HepG2 (cell line): ENCODE measurements around the gene STX1B. TPM values are rescaled to one million over a fixed set of nuclear protein-coding genes. Genes with fewer than 3 reads are reported as not detected.

ENCODE experiments used
- AGO1 ChIP-seq: fragments of 200-400 bp; formaldehyde crosslinking; IDR thresholded peaks from 2 replicates; pipeline ENCODE4 v1.6.1; 2017; ENCODE audit warnings: mild to moderate bottlenecking, low read depth, low read length, moderate library complexity; ENCODE audit not compliant: poor library complexity, severe bottlenecking
- AHDC1 ChIP-seq: sonication (generic); formaldehyde crosslinking; IDR thresholded peaks from 2 replicates; pipeline ENCODE4 v1.5.1; 2020; ENCODE audit warnings: mild to moderate bottlenecking, missing genetic modification reagents, borderline replicate concordance
- BCLAF1 ChIP-seq: fragments of 450-650 bp; IDR thresholded peaks from 2 replicates; pipeline ENCODE4 v1.6.1; 2017; ENCODE audit warnings: mild to moderate bottlenecking
- CHCHD3 ChIP-seq: sonication (generic); formaldehyde crosslinking; IDR thresholded peaks from 2 replicates; pipeline ENCODE4 v1.8.0; 2022; ENCODE audit warnings: mild to moderate bottlenecking, missing genetic modification reagents, moderate library complexity
- CTCF ChIP-seq: sonication (generic); formaldehyde crosslinking; IDR thresholded peaks from 2 replicates; pipeline ENCODE4 v1.5.0; 2020; ENCODE audit warnings: mild to moderate bottlenecking, missing genetic modification reagents, moderate library complexity
- FOXJ3 ChIP-seq: sonication (generic); formaldehyde crosslinking; IDR thresholded peaks from 2 replicates; pipeline ENCODE4 v1.4.0; 2020; ENCODE audit warnings: missing genetic modification reagents, mild to moderate bottlenecking, borderline replicate concordance
- MAFK ChIP-seq, 2 experiments: IDR thresholded peaks in 1 of 2; conservative IDR thresholded peaks in 1 of 2; 2 replicates each; pipeline ENCODE4 v1.6.1; 2011; ENCODE audit warnings: improper control_type of control experiment in 2 of 2, low read length in 2 of 2
- MYPOP ChIP-seq: sonication (generic); formaldehyde crosslinking; IDR thresholded peaks from 2 replicates; pipeline ENCODE4 v1.8.1; 2023; ENCODE audit warnings: mild to moderate bottlenecking, moderate library complexity, missing genetic modification reagents
- NCOA1 ChIP-seq: sonication (generic); formaldehyde crosslinking; IDR thresholded peaks from 2 replicates; pipeline ENCODE4 v1.9.0; 2021; ENCODE audit warnings: missing genetic modification reagents
- THYN1 ChIP-seq: sonication (generic); formaldehyde crosslinking; IDR thresholded peaks from 2 replicates; pipeline ENCODE4 v1.8.1; 2023; ENCODE audit warnings: low read depth, mild to moderate bottlenecking, moderate library complexity, missing genetic modification reagents, borderline replicate concordance
- ZNF160 ChIP-seq: sonication (generic); formaldehyde crosslinking; IDR thresholded peaks from 2 replicates; pipeline ENCODE4 v1.8.0; 2022; ENCODE audit warnings: mild to moderate bottlenecking, inconsistent platforms, missing genetic modification reagents
- ZNF563 ChIP-seq: sonication (generic); formaldehyde crosslinking; IDR thresholded peaks from 2 replicates; pipeline ENCODE4 v1.8.0; 2022; ENCODE audit warnings: mild to moderate bottlenecking, moderate library complexity, missing genetic modification reagents
- ZNF580 ChIP-seq: IDR thresholded peaks from 2 replicates; pipeline ENCODE4 v1.6.1; 2016; ENCODE audit warnings: low read depth, borderline replicate concordance
- ZNF713 ChIP-seq: sonication (generic); formaldehyde crosslinking; IDR thresholded peaks from 2 replicates; pipeline ENCODE4 v1.4.0; 2020; ENCODE audit warnings: mild to moderate bottlenecking, missing genetic modification reagents
- polyA plus RNA-seq, 8 experiments: library from polyadenylated mRNA; depleted of rRNA in 3 of 8; stranded (reverse) in 7 of 8; unstranded in 1 of 8; fragments of >200 nt; fragmentation: Illumina TruSeq in 4 of 8; extraction: Trizol in 4 of 8; gene quantifications; 2 replicates each; pipeline versions ENCODE4 v1.2.1 to v1.2.3, GENCODE V29; 2011 to 2016; ENCODE audit warnings: low read depth in 4 of 8, missing spikeins in 1 of 8, mixed read lengths in 1 of 8; ENCODE audit not compliant: insufficient read depth in 1 of 8
- total RNA-seq, 5 experiments: library from RNA; depleted of rRNA; stranded (reverse); fragments of >200 nt; fragmentation: Illumina TruSeq; extraction: Trizol; gene quantifications; 2 replicates each; pipeline ENCODE4 v1.2.3, GENCODE V29; 2016; ENCODE audit warnings: low read depth in 1 of 5

The STX1B gene
- total and polyA plus RNA-seq, 2 of the 13 experiments (the other 11 are each of a cell fraction or from before 2014, with no cell fraction given), result 2.1 to 3.0 TPM

- TF ChIP-seq AHDC1 (CRISPR knock-in tag), result peak; percentile 51
- no peak for TF ChIP-seq ZNF160 (CRISPR knock-in tag)
- TF ChIP-seq MYPOP (CRISPR knock-in tag), result peak; percentile 45; the same call in 1 of the 2 replicates
- TF ChIP-seq CHCHD3, result no peak
- TF ChIP-seq ZNF580 (CRISPR knock-in tag), result peak; percentile 93
- TF ChIP-seq ZNF713, result no peak
- no peak for TF ChIP-seq BCLAF1
- TF ChIP-seq MAFK (conservative IDR thresholded peaks at IDR 0.05 in 1 of 2, IDR thresholded peaks at IDR 0.05 in 1 of 2; ENCODE audit: low read length in 2 of 2), result no peak
- TF ChIP-seq FOXJ3 (CRISPR knock-in tag), result no peak
- TF ChIP-seq CTCF (CRISPR knock-in tag), result peak; percentile 91
- peak; percentile 96 for TF ChIP-seq THYN1
- TF ChIP-seq AGO1, result peak; percentile 55
- TF ChIP-seq ZNF563 (CRISPR knock-in tag), result no peak; the same call in 1 of the 2 replicates
- 0 out of 2 replicates have a peak, but pooled peaks have one; percentile 72 for TF ChIP-seq NCOA1 (CRISPR knock-in tag)
These were observed 60.6 kb downstream of the STX1B start (continued) for GRCh38 chr16:30949650-30950515.
